HepG2 (cell line): ENCODE results near the gene CUL7. TPM values are rescaled to one million over a fixed set of nuclear protein-coding genes. Genes with fewer than 3 reads are reported as not detected.

Experiments
- ARHGAP35 ChIP-seq: sonication (generic); formaldehyde crosslinking; IDR thresholded peaks from 2 replicates; pipeline ENCODE4 v1.9.0; 2022; ENCODE audit warnings: mild to moderate bottlenecking, inconsistent platforms, moderate library complexity, missing genetic modification reagents, borderline replicate concordance
- ATF5 ChIP-seq: sonication (generic); formaldehyde crosslinking; IDR thresholded peaks from 2 replicates; pipeline ENCODE4 v1.4.0; 2020; ENCODE audit warnings: mild to moderate bottlenecking, low read depth, missing genetic modification reagents
- HNF4A ChIP-seq: sonication (generic); formaldehyde crosslinking; IDR thresholded peaks from 2 replicates; pipeline ENCODE4 v1.4.0; 2020; ENCODE audit warnings: missing genetic modification reagents
- MED13 ChIP-seq: sonication (generic); formaldehyde crosslinking; IDR thresholded peaks from 2 replicates; pipeline ENCODE4 v1.5.0; 2020; ENCODE audit warnings: missing genetic modification reagents
- MXI1 ChIP-seq: IDR thresholded peaks from 3 replicates; pipeline ENCODE4 v1.6.1; 2012; ENCODE audit warnings: low read depth, low read length, inconsistent platforms, borderline replicate concordance
- RARG ChIP-seq: sonication (generic); formaldehyde crosslinking; IDR thresholded peaks from 2 replicates; pipeline ENCODE4 v1.4.0; 2020; ENCODE audit warnings: low read depth, mild to moderate bottlenecking, missing genetic modification reagents
- TBL1XR1 ChIP-seq: fragments of 150-350 bp; IDR thresholded peaks from 2 replicates; pipeline ENCODE4 v1.6.1; 2014; ENCODE audit warnings: borderline replicate concordance, low read length; ENCODE audit not compliant: partially characterized antibody
- THAP7 ChIP-seq: sonication (generic); formaldehyde crosslinking; IDR thresholded peaks from 2 replicates; pipeline ENCODE4 v1.8.1; 2023; ENCODE audit warnings: mild to moderate bottlenecking, missing genetic modification reagents
- XRCC5 ChIP-seq: fragments of 200-400 bp; formaldehyde crosslinking; optimal IDR thresholded peaks from 2 replicates; pipeline ENCODE3; 2017; ENCODE audit warnings: mild to moderate bottlenecking, low read length
- ZBTB33 ChIP-seq: sonication (generic); formaldehyde crosslinking; IDR thresholded peaks from 2 replicates; pipeline ENCODE4 v1.4.0; 2020; ENCODE audit warnings: missing genetic modification reagents
- ZNF549 ChIP-seq: sonication (generic); formaldehyde crosslinking; IDR thresholded peaks from 2 replicates; pipeline ENCODE4 v1.5.0; 2020; ENCODE audit warnings: missing genetic modification reagents
- ZNF597 ChIP-seq: sonication (generic); formaldehyde crosslinking; IDR thresholded peaks from 2 replicates; pipeline ENCODE4 v1.5.0; 2020; ENCODE audit warnings: missing genetic modification reagents
- ZNF777 ChIP-seq: sonication (generic); formaldehyde crosslinking; IDR thresholded peaks from 2 replicates; pipeline ENCODE4 v1.4.0; 2020; ENCODE audit warnings: missing genetic modification reagents
- polyA plus RNA-seq, 8 experiments: library from polyadenylated mRNA; depleted of rRNA in 3 of 8; stranded (reverse) in 7 of 8; unstranded in 1 of 8; fragments of >200 nt; fragmentation: Illumina TruSeq in 4 of 8; extraction: Trizol in 4 of 8; gene quantifications; 2 replicates each; pipeline versions ENCODE4 v1.2.1 to v1.2.3, GENCODE V29; 2011 to 2016; ENCODE audit warnings: low read depth in 4 of 8, missing spikeins in 1 of 8, mixed read lengths in 1 of 8; ENCODE audit not compliant: insufficient read depth in 1 of 8
- total RNA-seq, 5 experiments: library from RNA; depleted of rRNA; stranded (reverse); fragments of >200 nt; fragmentation: Illumina TruSeq; extraction: Trizol; gene quantifications; 2 replicates each; pipeline ENCODE4 v1.2.3, GENCODE V29; 2016; ENCODE audit warnings: low read depth in 1 of 5
- TF ChIP-seq, protein P1 (sequence below): sonication (generic); formaldehyde crosslinking; IDR thresholded peaks from 2 replicates; pipeline ENCODE4 v1.4.0; 2020; ENCODE audit warnings: missing genetic modification reagents
- TF ChIP-seq, protein P2 (sequence below): sonication (generic); IDR thresholded peaks from 2 replicates; pipeline ENCODE4 v1.6.1; 2016; ENCODE audit warnings: low read depth, borderline replicate concordance
- TF ChIP-seq, protein P3 (sequence below): sonication (generic); formaldehyde crosslinking; IDR thresholded peaks from 2 replicates; pipeline ENCODE4 v1.8.1; 2023; ENCODE audit warnings: mild to moderate bottlenecking, moderate library complexity, missing genetic modification reagents
- TF ChIP-seq, protein P4 (sequence below): sonication (generic); formaldehyde crosslinking; IDR thresholded peaks from 2 replicates; pipeline ENCODE4 v1.8.0; 2022; ENCODE audit warnings: missing genetic modification reagents, low read depth, mild to moderate bottlenecking, borderline replicate concordance
- TF ChIP-seq, protein P5 (sequence below): sonication (generic); formaldehyde crosslinking; conservative IDR thresholded peaks from 2 replicates; pipeline ENCODE4 v1.8.1; 2023; ENCODE audit warnings: missing genetic modification reagents

The CUL7 gene
- total and polyA plus RNA-seq, 2 of the 13 experiments (the other 11 are each of a cell fraction or from before 2014, with no cell fraction given) = 32.0 to 60.7 TPM

DNA sequence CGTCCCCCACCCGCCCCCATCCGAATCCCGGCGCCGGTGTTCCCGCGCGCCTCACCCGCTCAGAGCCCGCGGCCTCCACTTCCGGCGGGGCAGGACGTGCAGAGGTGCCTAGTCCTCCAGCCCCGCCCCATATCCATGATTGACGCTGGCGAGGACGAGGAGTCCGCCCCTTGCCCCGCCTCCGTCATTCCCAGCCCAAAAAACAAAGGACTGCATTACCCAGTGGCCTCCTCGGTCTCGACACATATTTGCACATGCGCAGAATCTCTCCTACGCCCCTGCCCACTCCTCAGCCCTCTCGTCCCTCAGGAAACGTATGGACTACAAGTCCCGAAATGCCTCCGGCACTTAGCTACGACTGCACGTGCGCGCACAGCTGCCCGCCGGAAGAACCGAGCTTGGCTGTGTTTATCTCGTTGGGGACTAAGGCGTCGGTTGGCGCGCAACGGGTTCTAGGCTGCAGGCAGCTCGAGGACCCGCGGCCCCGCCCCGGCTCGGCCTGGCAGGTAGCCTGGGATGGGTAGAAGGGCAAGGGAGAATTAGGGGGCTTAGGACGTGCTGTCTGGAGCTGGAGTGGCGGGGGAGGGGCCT lies 39.7 kb downstream of the CUL7 start, which contains the start of the genes KLHDC3 and MEA1 (continued):
- TF ChIP-seq HNF4A = no peak
- no peak for TF ChIP-seq ATF5 (CRISPR knock-in tag)
- TF ChIP-seq ZNF777 (CRISPR knock-in tag) = peak; percentile 90
- peak; percentile 42; the same call in 1 of the 2 replicates for TF ChIP-seq ZBTB33 (CRISPR knock-in tag)
- TF ChIP-seq ARHGAP35 (CRISPR knock-in tag) = 0 out of 2 replicates have a peak, but pooled peaks have one; percentile 80
- no peak for TF ChIP-seq ZNF549
- TF ChIP-seq, protein P1, sequence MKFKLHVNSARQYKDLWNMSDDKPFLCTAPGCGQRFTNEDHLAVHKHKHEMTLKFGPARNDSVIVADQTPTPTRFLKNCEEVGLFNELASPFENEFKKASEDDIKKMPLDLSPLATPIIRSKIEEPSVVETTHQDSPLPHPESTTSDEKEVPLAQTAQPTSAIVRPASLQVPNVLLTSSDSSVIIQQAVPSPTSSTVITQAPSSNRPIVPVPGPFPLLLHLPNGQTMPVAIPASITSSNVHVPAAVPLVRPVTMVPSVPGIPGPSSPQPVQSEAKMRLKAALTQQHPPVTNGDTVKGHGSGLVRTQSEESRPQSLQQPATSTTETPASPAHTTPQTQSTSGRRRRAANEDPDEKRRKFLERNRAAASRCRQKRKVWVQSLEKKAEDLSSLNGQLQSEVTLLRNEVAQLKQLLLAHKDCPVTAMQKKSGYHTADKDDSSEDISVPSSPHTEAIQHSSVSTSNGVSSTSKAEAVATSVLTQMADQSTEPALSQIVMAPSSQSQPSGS (CRISPR knock-in tag) = no peak
- TF ChIP-seq TBL1XR1 = no peak
- TF ChIP-seq, protein P2, sequence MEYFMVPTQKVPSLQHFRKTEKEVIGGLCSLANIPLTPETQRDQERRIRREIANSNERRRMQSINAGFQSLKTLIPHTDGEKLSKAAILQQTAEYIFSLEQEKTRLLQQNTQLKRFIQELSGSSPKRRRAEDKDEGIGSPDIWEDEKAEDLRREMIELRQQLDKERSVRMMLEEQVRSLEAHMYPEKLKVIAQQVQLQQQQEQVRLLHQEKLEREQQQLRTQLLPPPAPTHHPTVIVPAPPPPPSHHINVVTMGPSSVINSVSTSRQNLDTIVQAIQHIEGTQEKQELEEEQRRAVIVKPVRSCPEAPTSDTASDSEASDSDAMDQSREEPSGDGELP = peak; percentile 91
- TF ChIP-seq THAP7 = no peak
- TF ChIP-seq, protein P3, sequence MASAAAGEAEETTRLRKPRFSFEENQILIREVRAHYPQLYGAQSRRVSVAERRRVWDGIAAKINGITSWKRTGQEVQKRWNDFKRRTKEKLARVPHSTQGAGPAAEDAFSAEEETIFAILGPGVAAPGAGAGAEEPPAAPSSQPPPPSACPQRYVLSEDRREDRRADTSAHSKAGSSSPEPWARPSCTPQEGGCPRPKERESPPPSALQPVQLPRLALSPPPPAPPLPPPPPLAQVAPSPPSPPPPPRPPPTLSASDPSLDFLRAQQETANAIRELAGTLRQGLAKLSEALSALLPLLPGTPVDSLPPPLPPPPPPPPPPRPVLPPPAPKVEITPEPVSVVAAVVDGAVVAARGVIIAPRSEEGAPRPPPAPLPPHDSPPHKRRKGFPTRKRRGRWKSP (CRISPR knock-in tag) = no peak
- TF ChIP-seq MED13 (CRISPR knock-in tag) = no peak
- peak; percentile 99 for TF ChIP-seq MXI1
- TF ChIP-seq, protein P4, sequence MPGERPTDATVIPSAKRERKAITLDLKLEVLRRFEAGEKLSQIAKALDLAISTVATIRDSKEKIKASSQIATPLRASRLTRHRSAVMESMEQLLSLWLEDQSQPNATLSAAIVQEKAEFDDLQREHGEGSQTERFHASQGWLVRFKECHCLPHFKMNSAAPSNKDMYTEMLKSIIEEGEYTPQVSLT (CRISPR knock-in tag) = no peak
- TF ChIP-seq, protein P5, sequence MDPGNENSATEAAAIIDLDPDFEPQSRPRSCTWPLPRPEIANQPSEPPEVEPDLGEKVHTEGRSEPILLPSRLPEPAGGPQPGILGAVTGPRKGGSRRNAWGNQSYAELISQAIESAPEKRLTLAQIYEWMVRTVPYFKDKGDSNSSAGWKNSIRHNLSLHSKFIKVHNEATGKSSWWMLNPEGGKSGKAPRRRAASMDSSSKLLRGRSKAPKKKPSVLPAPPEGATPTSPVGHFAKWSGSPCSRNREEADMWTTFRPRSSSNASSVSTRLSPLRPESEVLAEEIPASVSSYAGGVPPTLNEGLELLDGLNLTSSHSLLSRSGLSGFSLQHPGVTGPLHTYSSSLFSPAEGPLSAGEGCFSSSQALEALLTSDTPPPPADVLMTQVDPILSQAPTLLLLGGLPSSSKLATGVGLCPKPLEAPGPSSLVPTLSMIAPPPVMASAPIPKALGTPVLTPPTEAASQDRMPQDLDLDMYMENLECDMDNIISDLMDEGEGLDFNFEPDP (CRISPR knock-in tag) = no peak
- peak; percentile 62 for TF ChIP-seq XRCC5
- no peak for TF ChIP-seq RARG (CRISPR knock-in tag)
- TF ChIP-seq ZNF597 (CRISPR knock-in tag) = no peak
